ENCODE data around the gene ADSS1. TPM values are rescaled to one million over a fixed set of nuclear protein-coding genes. Genes with fewer than 3 reads are reported as not detected.
A peak's percentile ranks its signal among the peaks of the same experiment; 100 is the strongest.

ADSS1 gene
- total RNA-seq, 2 experiments from 2014 or later, result 0.98 to 1.2 TPM

GRCh38 chr14:104757238-104757585 is 33.2 kb downstream of the ADSS1 start:
- H3K36me3 Mint-ChIP-seq (ENCODE audit: low read depth), result peaks cover 43% of the 10 kb centered on the region
- H3K4me1 Mint-ChIP-seq, result peaks cover 42% of the 10 kb centered on the region
- H3K27ac Mint-ChIP-seq, result peak overlapping the region; percentile 31
- CTCF ChIA-PET, result no interaction called here
- H3K9me3 Mint-ChIP-seq, result no peaks in the 10 kb centered on the region
- POLR2A ChIA-PET, result no interaction called here
- H3K4me3 Mint-ChIP-seq, result no peak overlapping the region
- no peaks in the 10 kb centered on the region for H3K27me3 Mint-ChIP-seq
- no peak for DNase-seq

- Mint-ChIP-seq H3K4me3 (no peak overlapping the region), H3K27ac (no peak overlapping the region), H3K27me3 (no peaks in the 10 kb centered on the region), H3K9me3 (no peaks in the 10 kb centered on the region), H3K4me1 (peaks cover 37% of the 10 kb centered on the region), H3K36me3 (ENCODE audit: low read depth) (peaks cover 45% of the 10 kb centered on the region)
- POLR2A ChIA-PET, result no interaction called here
- CTCF ChIA-PET, result interaction anchor here (1.1 kb wide), 1 partner anchor 9 kb away, joined by 3 read pairs; no protein-coding TSS in a partner anchor
- no peak for DNase-seq
These were observed 33.8 kb downstream of the ADSS1 start for GRCh38 chr14:104757681-104758392.

- DNase-seq, result no peak
- POLR2A ChIA-PET, result interaction anchor here (1.5 kb wide), 1 partner anchor 35 kb away, joined by 4 read pairs; no protein-coding TSS in a partner anchor
- Mint-ChIP-seq H3K4me3 (no peak overlapping the region), H3K9me3 (no peaks in the 10 kb centered on the region), H3K4me1 (peaks cover 27% of the 10 kb centered on the region), H3K36me3 (ENCODE audit: low read depth) (peaks cover 45% of the 10 kb centered on the region), H3K27me3 (no peaks in the 10 kb centered on the region), H3K27ac (no peak overlapping the region)
- CTCF ChIA-PET, result interaction anchor here (1.1 kb wide), 1 partner anchor 8 kb away, joined by 3 read pairs; no protein-coding TSS in a partner anchor
These were observed 35.2 kb downstream of the ADSS1 start for GRCh38 chr14:104758981-104759969.

GRCh38 chr14:104765517-104765916 is 41.5 kb downstream of the ADSS1 start:
- DNase-seq, result no peak
- no peaks in the 10 kb centered on the region for H3K27me3 Mint-ChIP-seq
- no peaks in the 10 kb centered on the region for H3K9me3 Mint-ChIP-seq
- H3K4me3 Mint-ChIP-seq, result no peak overlapping the region
- CTCF ChIA-PET, result interaction anchor here (3.6 to 4.8 kb wide), 2 partner anchors 13 to 61 kb away, joined by 27 to 29 read pairs; partner anchors contain the start of gene SIVA1
- H3K4me1 Mint-ChIP-seq, result peaks cover 2% of the 10 kb centered on the region
- POLR2A ChIA-PET, result interaction anchor here (2.2 kb wide), 1 partner anchor 12 kb away, joined by 9 read pairs; the partner anchor contains the start of gene SIVA1
- H3K27ac Mint-ChIP-seq, result no peak overlapping the region
- H3K36me3 Mint-ChIP-seq (ENCODE audit: low read depth), result peaks cover 22% of the 10 kb centered on the region

GRCh38 chr14:104766256-104766862 is 42.3 kb downstream of the ADSS1 start:
- H3K9me3 Mint-ChIP-seq, result no peaks in the 10 kb centered on the region
- ChIA-PET CTCF (interaction anchor here (0.8 to 4.8 kb wide), 4 partner anchors 8 to 113 kb away, joined by 3 to 29 read pairs (median 16); partner anchors contain the start of gene SIVA1), POLR2A (interaction anchor here (2.2 kb wide), 1 partner anchor 13 kb away, joined by 9 read pairs; the partner anchor contains the start of gene SIVA1)
- no peak overlapping the region for H3K4me3 Mint-ChIP-seq
- no peak overlapping the region for H3K27ac Mint-ChIP-seq
- no peak for DNase-seq
- H3K36me3 Mint-ChIP-seq (ENCODE audit: low read depth), result peaks cover 24% of the 10 kb centered on the region
- H3K27me3 Mint-ChIP-seq, result no peaks in the 10 kb centered on the region
- H3K4me1 Mint-ChIP-seq, result peaks cover 2% of the 10 kb centered on the region

GRCh38 chr14:104766863-104767633 is 43.0 kb downstream of the ADSS1 start:
- POLR2A ChIA-PET, result interaction anchor here (2.2 kb wide), 1 partner anchor 14 kb away, joined by 9 read pairs; the partner anchor contains the start of gene SIVA1
- CTCF ChIA-PET, result interaction anchor here (0.8 to 4.8 kb wide), 5 partner anchors 9 to 113 kb away, joined by 3 to 29 read pairs (median 4); partner anchors contain the start of genes SIVA1 and ZBTB42
- no peaks in the 10 kb centered on the region for H3K27me3 Mint-ChIP-seq
- H3K4me1 Mint-ChIP-seq, result peaks cover 2% of the 10 kb centered on the region
- H3K36me3 Mint-ChIP-seq (ENCODE audit: low read depth), result peaks cover 27% of the 10 kb centered on the region
- no peak for DNase-seq
- H3K9me3 Mint-ChIP-seq, result no peaks in the 10 kb centered on the region
- H3K27ac Mint-ChIP-seq, result no peak overlapping the region
- no peak overlapping the region for H3K4me3 Mint-ChIP-seq

- Mint-ChIP-seq H3K27ac (no peak overlapping the region), H3K4me3 (no peak overlapping the region), H3K4me1 (peaks cover 2% of the 10 kb centered on the region), H3K36me3 (ENCODE audit: low read depth) (peaks cover 29% of the 10 kb centered on the region), H3K27me3 (no peaks in the 10 kb centered on the region), H3K9me3 (no peaks in the 10 kb centered on the region)
- DNase-seq, result no peak
- ChIA-PET CTCF (interaction anchor here (1.2 to 4.8 kb wide), 4 partner anchors 15 to 112 kb away, joined by 3 to 29 read pairs (median 16); partner anchors contain the start of genes SIVA1 and ZBTB42), POLR2A (interaction anchor here (2.2 to 3.9 kb wide), 2 partner anchors 15 to 59 kb away, joined by 9 to 19 read pairs; partner anchors contain the start of gene SIVA1)
These were observed 43.5 kb downstream of the ADSS1 start for GRCh38 chr14:104767634-104767918.

GRCh38 chr14:104768437-104769323 is 44.7 kb downstream of the ADSS1 start:
- CTCF ChIA-PET, result interaction anchor here (0.6 to 1.7 kb wide), 10 partner anchors 13 to 60 kb away, joined by 3 to 29 read pairs (median 4); partner anchors contain the start of genes SIVA1 and ZBTB42
- H3K27ac Mint-ChIP-seq, result peak overlapping the region; percentile 16

GRCh38 chr14:104769324-104770071 is 45.5 kb downstream of the ADSS1 start:
- peaks cover 2% of the 10 kb centered on the region for H3K4me1 Mint-ChIP-seq
- ChIA-PET POLR2A (interaction anchor here (1.3 to 3.9 kb wide), 3 partner anchors 17 to 57 kb away, joined by 8 to 19 read pairs (median 8); partner anchors contain the start of gene SIVA1), CTCF (interaction anchor here (0.9 to 2.1 kb wide), 10 partner anchors 16 to 63 kb away, joined by 3 to 29 read pairs (median 8); partner anchors contain the start of genes SIVA1 and ZBTB42)
- H3K27me3 Mint-ChIP-seq, result no peaks in the 10 kb centered on the region
- no peaks in the 10 kb centered on the region for H3K9me3 Mint-ChIP-seq
- H3K4me3 Mint-ChIP-seq, result no peak overlapping the region
- peaks cover 37% of the 10 kb centered on the region for H3K36me3 Mint-ChIP-seq (ENCODE audit: low read depth)
- H3K27ac Mint-ChIP-seq, result no peak overlapping the region
- DNase-seq, result no peak

More at GRCh38 chr14:104768437-104769323, 44.7 kb downstream of the ADSS1 start:
- peaks cover 2% of the 10 kb centered on the region for H3K4me1 Mint-ChIP-seq
- peak; percentile 92 for DNase-seq
- no peaks in the 10 kb centered on the region for H3K9me3 Mint-ChIP-seq
- H3K4me3 Mint-ChIP-seq, result no peak overlapping the region
- peaks cover 34% of the 10 kb centered on the region for H3K36me3 Mint-ChIP-seq (ENCODE audit: low read depth)
- POLR2A ChIA-PET, result interaction anchor here (0.6 to 3.9 kb wide), 5 partner anchors 13 to 58 kb away, joined by 3 to 19 read pairs (median 5); partner anchors contain the start of genes SIVA1 and ZBTB42
- H3K27me3 Mint-ChIP-seq, result no peaks in the 10 kb centered on the region

GRCh38 chr14:104770072-104770579 is 46.1 kb downstream of the ADSS1 start:
- DNase-seq, result no peak
- H3K27ac Mint-ChIP-seq, result no peak overlapping the region
- no peaks in the 10 kb centered on the region for H3K9me3 Mint-ChIP-seq
- peaks cover 2% of the 10 kb centered on the region for H3K4me1 Mint-ChIP-seq
- peaks cover 39% of the 10 kb centered on the region for H3K36me3 Mint-ChIP-seq (ENCODE audit: low read depth)
- CTCF ChIA-PET, result interaction anchor here (0.9 to 2.1 kb wide), 6 partner anchors 12 to 63 kb away, joined by 3 to 20 read pairs (median 5); partner anchors contain the start of gene SIVA1
- H3K27me3 Mint-ChIP-seq, result no peaks in the 10 kb centered on the region
- POLR2A ChIA-PET, result interaction anchor here (1.3 to 3.9 kb wide), 2 partner anchors 17 to 56 kb away, joined by 8 to 19 read pairs; partner anchors contain the start of gene SIVA1
- H3K4me3 Mint-ChIP-seq, result no peak overlapping the region

Measured in activated CD4-positive, alpha-beta memory T cell treated with anti-CD3 and anti-CD28 coated beads, Interleukin-2, amount 10 ng/mL, durations not matched to agents 7 days and 5 days (primary cell).